Right renal pelvis (tissue), 4 donors: ENCODE results near the gene ZNF593OS. TPM values are rescaled to one million over a fixed set of nuclear protein-coding genes. Genes with fewer than 3 reads are reported as not detected.

ENCODE experiments used
- DNase-seq, 4 donors: peaks; one replicate each; pipeline ENCODE4 v3.0.0-alpha.2; 2013; ENCODE audit warnings: low read depth in 4 of 4, low spot score in 3 of 4, missing footprints in 1 of 4
- polyA plus RNA-seq, 4 donors: library from polyadenylated mRNA; unstranded; fragments of 120-200 nt; gene quantifications; one replicate each; pipeline ENCODE4 v1.2.1, GENCODE V29; 2013; ENCODE audit not compliant: insufficient read length in 4 of 4

ZNF593OS gene
- polyA plus RNA-seq, 4 donors = 0.61 to 1.3 (median 1.1) TPM

DNA sequence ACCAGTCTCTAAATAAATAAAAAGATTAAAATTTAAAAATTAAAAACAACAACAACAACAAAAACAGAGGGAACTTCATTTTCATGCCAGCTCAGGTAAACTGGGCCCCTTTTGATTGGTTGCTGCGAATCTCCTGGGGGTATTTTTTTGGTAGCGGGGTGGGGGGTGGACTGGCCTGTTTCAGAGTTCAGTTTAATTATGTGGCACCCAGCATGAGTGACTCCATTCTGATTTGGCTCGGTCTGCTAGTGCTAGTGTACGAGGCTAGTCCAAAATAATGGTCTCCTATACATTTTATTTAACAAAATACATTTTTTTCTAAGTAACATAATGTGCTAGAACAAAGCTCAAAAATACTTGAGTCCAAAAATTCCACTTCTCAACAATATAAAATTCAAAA, 41.9 kb downstream of the ZNF593OS start:
- DNase-seq = no peak

DNA sequence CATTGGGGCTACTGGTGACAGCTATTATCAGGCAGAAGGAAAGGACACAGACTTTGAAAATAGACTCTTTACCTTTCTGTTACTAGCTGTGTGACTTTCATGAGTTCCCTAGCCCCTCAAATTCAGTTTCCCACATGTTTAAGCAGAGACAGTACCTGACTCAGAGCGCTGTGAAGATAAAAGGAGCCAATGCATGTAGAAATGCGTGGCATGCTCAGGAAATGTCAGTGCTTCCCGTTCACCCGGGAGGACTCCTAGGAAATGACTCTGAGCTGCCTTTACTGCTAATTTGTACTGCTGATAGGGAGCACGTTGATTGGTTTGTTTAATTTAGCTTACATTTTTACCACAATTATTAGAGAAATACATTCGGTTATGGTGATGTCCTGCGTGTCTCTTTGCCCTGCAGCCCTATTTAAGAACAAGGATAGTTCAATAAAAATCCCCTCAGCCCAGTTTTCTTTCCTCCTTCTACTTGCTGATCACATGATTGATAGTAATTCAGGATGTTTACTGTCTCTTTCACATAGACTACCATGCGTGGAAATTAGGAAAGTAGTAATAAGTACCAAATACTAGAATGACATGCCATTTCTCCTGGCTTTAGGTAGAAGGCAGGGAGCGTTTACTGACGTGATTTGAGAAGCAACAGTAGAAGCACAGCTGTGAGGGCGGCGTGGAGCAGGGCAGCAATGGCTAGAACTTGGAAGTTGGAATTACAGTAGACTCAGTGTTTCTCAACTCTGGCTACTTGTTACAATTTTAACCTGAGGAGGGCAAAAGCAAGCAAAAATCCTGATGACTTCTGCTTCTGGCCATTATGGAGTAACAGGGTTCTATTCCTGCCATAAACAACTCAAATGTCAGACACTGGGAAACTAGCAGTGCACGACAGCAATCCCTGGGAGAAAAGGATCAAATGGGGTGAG, 44.1 kb downstream of the ZNF593OS start:
- no peak for DNase-seq

DNA sequence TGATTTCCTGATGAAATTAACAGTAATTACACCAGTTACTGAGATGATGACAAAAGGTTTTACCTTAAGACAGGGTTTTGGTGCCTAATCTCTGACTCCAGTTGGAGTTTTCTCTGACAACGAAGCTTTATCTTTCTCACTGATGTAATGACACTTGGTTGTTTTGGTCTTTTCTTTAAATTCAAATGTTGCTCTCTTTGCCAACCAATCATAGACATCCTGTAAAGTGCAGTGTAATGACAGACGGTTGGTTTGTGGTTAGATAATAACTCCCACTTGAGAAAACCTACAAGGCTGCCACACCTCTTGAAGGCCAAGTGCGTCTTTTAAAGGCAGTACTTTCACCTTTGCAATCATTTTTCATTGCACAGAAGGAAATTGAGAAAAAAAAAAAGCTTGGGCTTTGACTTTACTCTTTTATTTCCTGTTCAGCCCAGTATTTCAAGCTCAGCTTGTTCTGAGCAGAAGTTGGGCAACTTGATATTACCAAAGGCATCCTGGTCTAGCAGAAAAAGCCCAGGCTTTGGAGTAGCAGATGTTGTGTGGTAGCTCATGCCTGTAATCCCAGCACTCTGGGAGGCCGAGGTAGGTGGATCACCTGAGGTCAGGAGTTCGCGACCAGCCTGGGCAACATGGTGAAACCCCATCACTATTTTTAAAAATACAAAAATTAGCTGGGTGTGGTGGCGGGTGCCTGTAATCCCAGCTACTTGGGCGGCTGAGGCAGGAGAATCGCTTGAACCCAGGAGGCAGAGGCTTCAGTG, 45.1 kb downstream of the ZNF593OS start:
- DNase-seq = no peak

DNA sequence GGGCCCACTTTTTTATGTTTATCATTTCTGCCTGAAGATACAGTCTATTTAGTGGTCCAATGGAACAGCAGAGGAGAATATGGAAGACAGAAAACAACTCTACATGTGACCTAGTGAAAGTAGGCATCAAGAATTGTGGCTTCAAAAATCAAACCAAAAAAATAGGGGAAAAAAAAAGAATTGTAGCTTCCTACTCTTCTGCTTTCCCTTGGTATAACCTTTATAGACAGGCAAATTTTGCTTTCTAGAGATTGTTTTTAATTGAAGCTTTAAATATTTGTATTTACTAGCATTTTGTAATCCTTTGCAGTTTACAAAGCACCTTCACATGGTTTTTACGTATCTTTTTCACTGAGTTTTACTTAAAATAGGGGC, 45.7 kb downstream of the ZNF593OS start:
- no peak for DNase-seq

DNA sequence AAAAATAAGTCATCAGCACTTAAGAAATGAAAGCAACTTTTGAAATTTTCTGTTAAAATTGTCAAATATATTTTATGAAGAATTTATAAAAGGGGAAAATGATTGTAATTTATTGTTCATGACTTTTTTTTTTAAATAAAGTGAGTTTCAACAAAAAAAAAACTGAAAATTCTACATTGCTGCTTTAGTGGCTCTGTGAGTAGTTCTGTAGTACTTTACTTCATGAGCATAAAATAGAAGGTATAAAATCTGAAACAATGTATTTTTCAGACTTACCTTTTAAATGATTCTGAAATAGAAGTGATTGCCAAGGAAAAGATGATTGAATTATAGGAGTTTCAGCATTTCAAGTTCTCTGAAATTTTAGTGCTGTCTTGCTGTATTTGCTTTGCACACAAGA, 46.2 kb downstream of the ZNF593OS start:
- DNase-seq = no peak

DNA sequence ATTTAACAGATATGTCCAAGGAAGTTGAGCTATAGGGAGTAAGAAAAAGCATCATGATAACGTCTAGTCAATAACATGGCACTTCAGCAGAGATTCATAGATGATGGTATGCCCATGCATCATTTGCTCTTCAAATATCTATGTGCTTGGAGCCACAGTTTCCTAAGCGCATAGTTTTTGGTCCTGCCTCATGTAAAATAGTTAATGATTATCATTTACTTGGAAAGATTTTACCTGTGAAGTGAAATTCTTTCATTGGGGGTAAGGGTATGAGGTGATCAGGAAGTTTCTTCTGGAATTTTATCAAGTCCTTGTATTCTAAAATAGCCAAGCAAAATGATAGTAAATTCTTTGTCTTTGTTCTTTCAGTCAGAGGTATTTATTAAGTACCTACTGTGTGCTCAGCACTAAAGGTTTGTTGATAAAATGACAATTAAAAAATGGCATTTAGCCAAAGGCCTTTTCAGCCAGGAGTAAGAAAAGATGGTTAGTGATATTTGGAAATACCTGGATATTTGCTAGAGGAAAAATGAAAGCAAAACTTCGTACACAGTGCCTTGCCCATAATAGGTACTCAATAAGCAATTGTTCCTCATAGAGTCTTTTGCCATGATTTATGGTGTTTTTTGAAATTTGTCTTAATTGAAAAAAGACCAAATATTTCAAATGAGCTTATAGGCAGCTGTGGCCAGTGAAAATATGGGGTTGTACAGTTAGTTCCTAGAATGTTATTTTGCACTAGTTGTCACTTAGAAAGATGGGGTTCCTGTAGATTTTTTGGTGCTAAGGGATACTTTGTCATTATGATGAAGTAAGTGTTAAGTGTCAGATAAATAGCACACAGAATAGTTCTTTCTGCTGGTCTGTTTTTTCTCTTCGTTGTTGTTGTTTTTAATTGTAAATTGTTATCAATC, 47.0 kb downstream of the ZNF593OS start:
- no peak for DNase-seq

DNA sequence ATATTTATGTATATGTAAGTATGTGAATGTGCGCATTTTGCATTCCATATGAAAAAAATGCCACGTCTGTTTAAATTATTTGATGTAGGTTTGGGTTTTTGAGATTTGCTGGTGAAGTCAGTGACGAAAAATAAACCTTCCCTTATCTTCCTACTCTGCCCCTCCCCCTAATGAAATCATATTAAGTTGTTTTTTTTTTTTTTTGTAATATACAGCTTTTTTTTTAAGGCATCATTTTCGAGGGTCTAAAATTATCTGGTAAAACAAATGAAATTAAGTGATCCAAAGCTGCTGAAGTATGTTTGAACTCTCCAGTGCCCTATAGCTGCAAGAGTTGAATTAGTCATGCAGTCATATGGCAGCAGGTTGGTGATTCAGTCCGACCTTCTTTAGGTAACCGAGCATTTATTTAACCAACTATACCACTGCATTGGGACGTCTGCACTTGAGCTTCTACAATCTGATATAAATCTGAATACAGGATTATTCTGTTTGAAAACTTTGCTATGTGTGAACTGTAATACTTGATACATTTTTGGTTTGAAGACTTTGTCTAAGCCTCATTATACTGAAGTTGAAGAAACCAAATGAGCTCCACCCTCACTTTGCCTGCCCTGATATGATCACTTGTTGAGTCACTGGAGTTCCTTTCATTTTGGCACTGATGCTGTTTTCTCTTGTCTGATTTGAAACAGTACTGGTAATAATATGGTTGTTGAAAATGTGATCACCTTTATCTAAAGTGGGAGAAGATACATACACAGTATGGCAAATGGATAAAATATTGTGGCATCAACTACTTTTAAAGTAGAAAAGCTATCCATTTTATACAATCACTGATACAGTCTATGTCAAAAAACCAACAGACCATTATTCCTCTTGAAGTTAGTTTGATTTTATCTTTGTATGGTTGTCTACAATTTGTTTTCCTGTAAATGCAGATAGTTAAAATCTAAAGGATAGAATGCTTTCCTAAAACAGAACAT, 48.4 kb downstream of the ZNF593OS start:
- no peak for DNase-seq

DNA sequence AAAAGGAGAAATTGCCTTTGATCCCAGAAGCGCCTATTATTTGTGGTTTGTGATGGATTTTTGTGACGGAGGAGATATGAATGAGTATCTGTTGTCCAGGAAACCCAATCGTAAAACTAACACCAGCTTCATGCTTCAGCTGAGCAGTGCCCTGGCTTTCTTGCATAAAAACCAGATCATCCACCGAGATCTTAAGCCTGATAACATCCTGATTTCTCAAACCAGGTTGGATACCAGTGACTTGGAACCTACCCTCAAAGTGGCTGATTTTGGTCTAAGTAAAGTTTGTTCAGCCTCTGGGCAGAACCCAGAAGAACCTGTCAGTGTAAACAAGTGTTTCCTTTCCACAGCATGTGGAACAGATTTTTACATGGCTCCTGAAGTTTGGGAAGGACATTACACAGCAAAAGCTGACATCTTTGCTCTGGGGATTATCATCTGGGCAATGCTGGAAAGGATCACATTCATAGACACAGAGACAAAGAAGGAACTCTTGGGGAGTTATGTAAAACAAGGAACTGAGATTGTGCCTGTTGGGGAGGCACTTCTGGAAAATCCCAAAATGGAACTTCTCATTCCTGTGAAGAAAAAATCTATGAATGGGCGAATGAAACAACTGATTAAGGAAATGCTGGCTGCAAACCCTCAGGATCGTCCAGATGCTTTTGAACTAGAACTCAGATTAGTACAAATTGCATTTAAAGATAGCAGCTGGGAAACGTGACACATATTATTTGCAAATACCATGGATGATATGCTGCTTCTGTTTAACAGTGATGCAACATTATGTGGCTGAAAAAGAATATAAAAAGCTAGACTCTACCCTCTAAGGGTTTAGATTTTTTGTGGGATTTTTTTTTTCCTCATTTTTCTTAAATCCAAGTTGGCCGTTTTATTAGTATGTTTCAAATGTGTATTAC, 49.5 kb downstream of the ZNF593OS start:
- no peak for DNase-seq

DNA sequence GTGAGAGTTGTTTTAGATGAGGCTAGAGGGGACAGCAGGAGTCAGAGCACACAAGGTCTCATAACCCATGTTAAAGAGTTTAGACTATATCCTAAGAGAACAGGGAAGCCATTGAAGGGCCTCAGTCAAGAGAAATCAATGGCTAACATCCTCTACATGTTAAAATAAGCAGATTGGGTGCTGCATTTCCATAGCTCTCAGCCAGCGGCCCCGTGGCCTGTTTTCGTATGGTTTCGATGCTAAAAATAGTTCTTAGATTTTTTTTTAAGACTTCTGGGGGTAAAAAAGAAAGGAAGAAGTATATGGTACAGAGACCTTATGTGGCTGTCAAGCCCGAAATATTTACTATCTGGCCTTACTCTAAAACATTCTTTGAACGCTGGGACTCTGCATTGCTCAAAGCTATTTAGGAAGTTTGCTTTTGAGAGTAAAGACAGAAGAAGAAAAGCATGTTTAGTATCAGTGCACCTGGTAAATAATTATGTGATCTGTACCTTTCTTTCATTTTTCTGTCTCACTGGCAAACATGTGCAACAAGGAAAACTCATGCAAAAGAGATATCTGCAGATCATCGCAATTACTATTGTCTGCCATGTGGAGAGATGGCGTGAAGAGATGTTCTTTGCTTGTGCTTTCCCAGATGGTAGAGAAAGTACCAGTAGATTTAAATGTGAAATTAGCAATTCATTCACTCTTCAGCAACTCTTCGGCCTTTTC, 51.6 kb downstream of the ZNF593OS start:
- no peak for DNase-seq

Other genes with a start within 250 kb of the ZNF593OS start
- 10 to 100 TPM; 17.1 to 22.2 (median 19.1) TPM for gene PAFAH2, start 173.8 kb downstream of the ZNF593OS start, polyA plus RNA-seq
- 1 to 10 TPM; 1.0 to 1.7 (median 1.4) TPM for gene EXTL1, start 150.1 kb downstream of the ZNF593OS start, polyA plus RNA-seq
- gene SLC30A2, start 125.7 kb downstream of the ZNF593OS start, polyA plus RNA-seq = 1 to 10 TPM; 3.1 to 6.8 (median 4.8) TPM
- under 1 TPM; 0.51 to 0.86 (median 0.77) TPM for gene TRIM63, start 104.2 kb downstream of the ZNF593OS start, polyA plus RNA-seq
- 10 to 100 TPM; 17.9 to 23.1 (median 22.2) TPM for gene PDIK1L, start 60.0 kb downstream of the ZNF593OS start, polyA plus RNA-seq
- gene FAM110D, start 12.8 kb downstream of the ZNF593OS start, polyA plus RNA-seq = 1 to 10 TPM; 1.2 to 1.7 (median 1.3) TPM
- gene C1orf232, start 2.9 kb downstream of the ZNF593OS start, polyA plus RNA-seq = under 1 TPM in 1 of 4 donors, not detected in 3; 0.17 TPM
- gene ZNF593, start 1.9 kb downstream of the ZNF593OS start, polyA plus RNA-seq = 10 to 100 TPM; 11.4 to 29.1 (median 14.6) TPM
- 10 to 100 TPM; 10.7 to 16.2 (median 14.0) TPM for gene CNKSR1, start 5.7 kb upstream of the ZNF593OS start, polyA plus RNA-seq
- under 1 TPM in 1 of 4 donors, not detected in 3; 0.08 TPM for gene CATSPER4, start 18.8 kb upstream of the ZNF593OS start, polyA plus RNA-seq
- gene CEP85, start 62.4 kb upstream of the ZNF593OS start, polyA plus RNA-seq = 10 to 100 TPM; 13.4 to 17.1 (median 15.9) TPM
- 100 to 1,000 TPM in 3 of 4 donors, 10 to 100 TPM in 1; 99.2 to 120 (median 108) TPM for gene SH3BGRL3, start 108.3 kb upstream of the ZNF593OS start, polyA plus RNA-seq
- gene UBXN11, start 134.8 kb upstream of the ZNF593OS start, polyA plus RNA-seq = 10 to 100 TPM; 36.2 to 48.0 (median 38.8) TPM
- gene CD52, start 146.1 kb upstream of the ZNF593OS start, polyA plus RNA-seq = 1 to 10 TPM; 1.7 to 8.7 (median 4.8) TPM
- gene CRYBG2, start 182.3 kb upstream of the ZNF593OS start, polyA plus RNA-seq = 1 to 10 TPM in 1 of 4 donors, under 1 TPM in 3; 0.31 to 1.6 (median 0.83) TPM
- gene ZNF683, start 200.9 kb upstream of the ZNF593OS start, polyA plus RNA-seq = under 1 TPM in 1 of 4 donors, not detected in 3; 0.06 TPM
- gene LIN28A, start 239.0 kb upstream of the ZNF593OS start, polyA plus RNA-seq = under 1 TPM; 0.04 to 0.09 (median 0.06) TPM